IMR-90 (cell line): ENCODE data around the gene DMD. TPM values are rescaled to one million over a fixed set of nuclear protein-coding genes. Genes with fewer than 3 reads are reported as not detected.

Source experiments
- ATAC-seq: fragments of 200-7000 bp; cut with Tn5 transposase; 2 replicates; pipeline ENCODE4 v1.9.1; 2020; ENCODE audit warnings: low read depth, mild to moderate bottlenecking, moderate library complexity
- BruUV-seq: library from RNA; stranded (reverse); fragments of 400-500 nt; replicated peaks from 2 replicates; lab custom pipeline; 2021; lab: Mats Ljungman, UMichigan
- CTCF ChIA-PET: fragments of 300-600 bp; formaldehyde crosslinking; extraction: SDS; loops from one replicate; lab custom pipeline; 2021; ENCODE audit warnings: antibody characterized with exemption; lab: Yijun Ruan, JAX
- POLR2A ChIA-PET: fragments of 300-600 bp; sonication (Branson Sonifier 250); formaldehyde crosslinking; loops from one replicate; lab custom pipeline; 2022; ENCODE audit warnings: antibody characterized with exemption; ENCODE audit not compliant: unreplicated experiment; lab: Charles Lee
- DNase-seq: peaks from one replicate; pipeline ENCODE4 v3.0.0; 2013
- H2AFZ ChIP-seq: replicated peaks from 2 replicates; pipeline ENCODE3; 2013; ENCODE audit warnings: low read length, mild to moderate bottlenecking; ENCODE audit not compliant: poor library complexity
- H2AK5ac ChIP-seq: 2 replicates; pipeline ENCODE4 v1.6.1; 2013; ENCODE audit warnings: low read depth, low read length, inconsistent platforms
- H2AK9ac ChIP-seq: replicated peaks from 2 replicates; pipeline ENCODE3; 2013; ENCODE audit warnings: mild to moderate bottlenecking, low read depth, low read length, moderate library complexity; ENCODE audit not compliant: poor library complexity
- H2BK120ac ChIP-seq: 2 replicates; pipeline ENCODE4 v1.6.1; 2013; ENCODE audit warnings: low read depth, low read length, inconsistent platforms
- H2BK15ac ChIP-seq: 3 replicates; pipeline ENCODE4 v1.6.1; 2013; ENCODE audit warnings: low read depth, low read length, inconsistent platforms
- H2BK20ac ChIP-seq: 2 replicates; pipeline ENCODE4 v1.6.1; 2013; ENCODE audit warnings: low read depth, mild to moderate bottlenecking, inconsistent platforms, low read length, moderate library complexity
- H2BK5ac ChIP-seq: 2 replicates; pipeline ENCODE4 v1.6.1; 2013; ENCODE audit warnings: mild to moderate bottlenecking, low read depth, low read length, inconsistent platforms; ENCODE audit not compliant: poor library complexity, severe bottlenecking
- H3K14ac ChIP-seq: replicated peaks from 2 replicates; pipeline ENCODE4 v1.6.1; 2013; ENCODE audit warnings: low read depth, low read length, inconsistent platforms
- H3K18ac ChIP-seq: 2 replicates; pipeline ENCODE4 v1.6.1; 2013; ENCODE audit warnings: low read depth, low read length, control low read depth
- H3K23ac ChIP-seq: 2 replicates; pipeline ENCODE4 v1.6.1; 2013; ENCODE audit warnings: low read depth, low read length, inconsistent platforms
- H3K27ac ChIP-seq: 2 replicates; pipeline ENCODE4 v1.5.1; 2013; ENCODE audit warnings: mild to moderate bottlenecking, control low read depth, low read length; ENCODE audit not compliant: insufficient read depth
- H3K27me3 ChIP-seq: 2 replicates; pipeline ENCODE4 v1.6.1; 2013; ENCODE audit warnings: low read length; ENCODE audit not compliant: control insufficient read depth, insufficient read depth
- H3K36me3 ChIP-seq: 2 replicates; pipeline ENCODE4 v1.6.1; 2013; ENCODE audit warnings: low read length, mixed read lengths; ENCODE audit not compliant: control insufficient read depth, insufficient read depth
- H3K4ac ChIP-seq: 2 replicates; pipeline ENCODE4 v1.6.1; 2013; ENCODE audit warnings: low read depth, low read length, inconsistent platforms
- H3K4me1 ChIP-seq: 2 replicates; pipeline ENCODE4 v1.6.1; 2013; ENCODE audit warnings: low read length, mixed read lengths; ENCODE audit not compliant: control insufficient read depth, insufficient read depth
- H3K4me2 ChIP-seq: 2 replicates; pipeline ENCODE4 v1.6.1; 2013; ENCODE audit warnings: low read depth, mild to moderate bottlenecking, control low read depth, low read length, moderate library complexity
- H3K4me3 ChIP-seq: 2 replicates; pipeline ENCODE4 v1.5.1; 2013; ENCODE audit warnings: low read depth, mild to moderate bottlenecking, control low read depth, low read length, moderate library complexity; ENCODE audit not compliant: insufficient read depth
- H3K56ac ChIP-seq: 2 replicates; pipeline ENCODE4 v1.6.1; 2013; ENCODE audit warnings: low read length, inconsistent platforms; ENCODE audit not compliant: insufficient read depth; ENCODE audit errors: extremely low read depth
- H3K79me1 ChIP-seq, 2 experiments: 2 replicates each; pipeline ENCODE4 v1.6.1; 2013; ENCODE audit warnings: low read length in 2 of 2, inconsistent platforms in 1 of 2, low read depth in 1 of 2
- H3K9ac ChIP-seq: 2 replicates; pipeline ENCODE4 v1.6.1; 2013; ENCODE audit warnings: low read depth, low read length, control low read depth
- H3K9me1 ChIP-seq: 2 replicates; pipeline ENCODE4 v1.6.1; 2013; ENCODE audit warnings: low read length, inconsistent platforms; ENCODE audit not compliant: insufficient read depth
- H3K9me3 ChIP-seq: 2 replicates; pipeline ENCODE4 v1.6.1; 2013; ENCODE audit warnings: low read length; ENCODE audit not compliant: control insufficient read depth, insufficient read depth
- H4K20me1 ChIP-seq: 2 replicates; pipeline ENCODE4 v1.6.1; 2013; ENCODE audit warnings: low read length, inconsistent platforms; ENCODE audit not compliant: insufficient read depth
- H4K5ac ChIP-seq: 2 replicates; pipeline ENCODE4 v1.6.1; 2013; ENCODE audit warnings: mild to moderate bottlenecking, low read depth, low read length, control low read depth
- H4K8ac ChIP-seq, 2 experiments: 2 replicates each; pipeline ENCODE4 v1.6.1; 2013; ENCODE audit warnings: low read depth in 2 of 2, low read length in 2 of 2, control low read depth in 1 of 2, inconsistent platforms in 1 of 2
- H4K91ac ChIP-seq: 2 replicates; pipeline ENCODE4 v1.6.1; 2013; ENCODE audit warnings: low read depth, low read length, inconsistent platforms; ENCODE audit not compliant: insufficient read depth
- BHLHE40 ChIP-seq: fragments of 150-350 bp; IDR thresholded peaks from 2 replicates; pipeline ENCODE4 v1.6.1; 2016; ENCODE audit warnings: mild to moderate bottlenecking, low read depth, low read length
- CHD1 ChIP-seq: IDR thresholded peaks from 2 replicates; pipeline ENCODE4 v1.6.1; 2012; ENCODE audit warnings: low read depth, low read length, improper control_type of control experiment
- FOS ChIP-seq: fragments of 150-350 bp; IDR thresholded peaks from 2 replicates; pipeline ENCODE4 v1.6.1; 2016; ENCODE audit warnings: low read depth, low read length
- MAFK ChIP-seq: IDR thresholded peaks from 2 replicates; pipeline ENCODE4 v1.6.1; 2012; ENCODE audit warnings: low read depth, low read length, improper control_type of control experiment
- MAZ ChIP-seq: IDR thresholded peaks from 2 replicates; pipeline ENCODE4 v1.6.1; 2012; ENCODE audit warnings: low read depth, mild to moderate bottlenecking, low read length, improper control_type of control experiment, moderate library complexity, borderline replicate concordance
- MXI1 ChIP-seq: IDR thresholded peaks from 2 replicates; pipeline ENCODE4 v1.6.1; 2012; ENCODE audit warnings: low read depth, mild to moderate bottlenecking, low read length, moderate library complexity, borderline replicate concordance
- POLR2A ChIP-seq: IDR thresholded peaks from 2 replicates; pipeline ENCODE4 v1.6.1; 2012; ENCODE audit warnings: mild to moderate bottlenecking, low read depth, low read length
- RFX5 ChIP-seq: IDR thresholded peaks from 2 replicates; pipeline ENCODE4 v1.8.0; 2012; ENCODE audit warnings: low read depth, mild to moderate bottlenecking, low read length, moderate library complexity
- SMC3 ChIP-seq: fragments of 150-350 bp; IDR thresholded peaks from 2 replicates; pipeline ENCODE4 v1.6.1; 2016; ENCODE audit warnings: low read depth, mild to moderate bottlenecking, antibody characterized with exemption, low read length, moderate library complexity
- WGBS, 2 experiments: methylation state at CpG; one replicate each; pipeline versions ENCODE4 v1.1.5 to v1.1.7; 2013; ENCODE audit warnings: missing lambda C conversion rate in 2 of 2; ENCODE audit not compliant: insufficient read length in 1 of 2; ENCODE audit errors: extremely low coverage in 2 of 2; 5-methylcytosine and 5-hydroxymethylcytosine counted together
- dilution Hi-C: fragments of 300-500 bp; cut with HindIII; formaldehyde crosslinking; loops from one replicate; pipeline ENCODE4 v1.14.3; 2018; ENCODE audit warnings: low sequenced_read_pairs; ENCODE audit not compliant: unreplicated experiment
- in situ Hi-C: fragments of 300-500 bp; cut with MboI; formaldehyde crosslinking; loops from 3 replicates; pipeline ENCODE4 v1.14.3; 2019; ENCODE audit warnings: low sequenced_read_pairs, inconsistent platforms, mixed read lengths
- intact Hi-C: fragments of 100-400 bp; cut with micrococcal nuclease; formaldehyde crosslinking; loops from 2 replicates; pipeline ENCODE4 v1.10.0; 2022
- polyA plus RNA-seq, 3 experiments: library from polyadenylated mRNA; depleted of rRNA; stranded (reverse); fragments of >200 nt; gene quantifications; 2 replicates each; pipeline ENCODE4 v1.2.3, GENCODE V29; 2012; ENCODE audit warnings: low replicate concordance in 1 of 3
- total RNA-seq: library from RNA; depleted of rRNA; stranded (reverse); fragments of >200 nt; gene quantifications from 2 replicates; pipeline ENCODE4 v1.2.3, GENCODE V29; 2012
- TF ChIP-seq, protein P1 (sequence below): conservative IDR thresholded peaks from 2 replicates; pipeline ENCODE4 v1.5.1; 2012; ENCODE audit warnings: mild to moderate bottlenecking, low read depth, low read length, improper control_type of control experiment

The DMD gene
- total and polyA plus RNA-seq, 2 of the 4 experiments (the other 2 are of a cell fraction): 6.6 to 11.8 TPM

DNA sequence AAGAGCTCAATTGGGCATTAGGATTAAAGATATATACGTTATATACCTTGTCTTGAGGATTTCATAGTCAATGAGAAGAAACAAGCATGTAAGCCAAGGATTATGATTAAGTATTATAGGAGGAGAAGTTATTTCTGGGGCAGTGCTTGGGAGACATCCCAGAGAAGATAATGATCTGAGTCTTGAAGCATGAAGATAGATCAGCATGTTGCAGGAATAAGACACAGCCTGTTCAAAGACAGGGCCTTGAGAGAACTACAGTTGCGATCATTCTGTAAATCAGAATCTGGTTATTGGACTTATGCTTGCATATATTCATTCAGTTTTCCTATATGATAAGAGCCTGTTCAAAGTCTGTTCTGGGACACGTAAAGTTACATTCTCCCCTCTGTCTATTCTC lies 1277.3 kb downstream of the DMD start:
- no peak overlapping the region for H2BK120ac ChIP-seq
- intact Hi-C loops: no loop called here
- TF ChIP-seq MAZ: no peak
- no peak for TF ChIP-seq BHLHE40
- no peak for TF ChIP-seq MAFK
- TF ChIP-seq, protein P1, sequence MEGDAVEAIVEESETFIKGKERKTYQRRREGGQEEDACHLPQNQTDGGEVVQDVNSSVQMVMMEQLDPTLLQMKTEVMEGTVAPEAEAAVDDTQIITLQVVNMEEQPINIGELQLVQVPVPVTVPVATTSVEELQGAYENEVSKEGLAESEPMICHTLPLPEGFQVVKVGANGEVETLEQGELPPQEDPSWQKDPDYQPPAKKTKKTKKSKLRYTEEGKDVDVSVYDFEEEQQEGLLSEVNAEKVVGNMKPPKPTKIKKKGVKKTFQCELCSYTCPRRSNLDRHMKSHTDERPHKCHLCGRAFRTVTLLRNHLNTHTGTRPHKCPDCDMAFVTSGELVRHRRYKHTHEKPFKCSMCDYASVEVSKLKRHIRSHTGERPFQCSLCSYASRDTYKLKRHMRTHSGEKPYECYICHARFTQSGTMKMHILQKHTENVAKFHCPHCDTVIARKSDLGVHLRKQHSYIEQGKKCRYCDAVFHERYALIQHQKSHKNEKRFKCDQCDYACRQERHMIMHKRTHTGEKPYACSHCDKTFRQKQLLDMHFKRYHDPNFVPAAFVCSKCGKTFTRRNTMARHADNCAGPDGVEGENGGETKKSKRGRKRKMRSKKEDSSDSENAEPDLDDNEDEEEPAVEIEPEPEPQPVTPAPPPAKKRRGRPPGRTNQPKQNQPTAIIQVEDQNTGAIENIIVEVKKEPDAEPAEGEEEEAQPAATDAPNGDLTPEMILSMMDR: no peak
- TF ChIP-seq SMC3: no peak
- no peak for TF ChIP-seq RFX5
- TF ChIP-seq MXI1: no peak
- TF ChIP-seq POLR2A: no peak
- no peak for TF ChIP-seq FOS
- TF ChIP-seq CHD1: no peak

More for the DNA sequence above, 1277.3 kb downstream of the DMD start:
- Histone ChIP-seq H3K27me3 (no peaks in the 10 kb centered on the region), H3K4ac (no peak overlapping the region), H3K9me3 (no peaks in the 10 kb centered on the region), H4K20me1 (no peaks in the 10 kb centered on the region), H3K9me1 (no peaks in the 10 kb centered on the region), H4K8ac (no peak overlapping the region), H2BK5ac (no peak overlapping the region), H3K56ac (no peak overlapping the region), H3K4me1 (no peaks in the 10 kb centered on the region), H3K27ac (no peak overlapping the region), H3K36me3 (no peaks in the 10 kb centered on the region), H2AFZ (no peak overlapping the region), H3K18ac (no peak overlapping the region), H2AK5ac (no peak overlapping the region), H3K4me2 (no peak overlapping the region), H3K9ac (no peak overlapping the region), H3K79me1 (no peaks in the 10 kb centered on the region), H2BK15ac (no peak overlapping the region), H2AK9ac (no peak overlapping the region), H3K4me3 (no peak overlapping the region), H2BK20ac (no peak overlapping the region), H3K14ac (no peak overlapping the region), H4K5ac (no peak overlapping the region), H3K23ac (no peak overlapping the region), H4K91ac (no peak overlapping the region)
- dilution Hi-C loops: no loop called here
- POLR2A ChIA-PET: interaction anchor here (0.6 kb wide), 1 partner anchor 9 kb away, joined by 3 read pairs; no protein-coding TSS in a partner anchor
- in situ Hi-C loops: no loop called here
- WGBS, 2 experiments: no CpG with 5 or more reads among the region's 3 CpGs
- DNase-seq (no peak), ATAC-seq (no peak)
- CTCF ChIA-PET: no interaction called here
- BruUV-seq: no TSS peak
